H1 (cell line): ENCODE results near the gene RYR3. TPM values are rescaled to one million over a fixed set of nuclear protein-coding genes. Genes with fewer than 3 reads are reported as not detected.

Experiments used
- CTCF ChIA-PET: fragments of 300-600 bp; sonication (Branson Sonifier 250); formaldehyde crosslinking; loops from one replicate; lab custom pipeline; 2021; ENCODE audit not compliant: partially characterized antibody; lab: Charles Lee
- POLR2A ChIA-PET: fragments of 300-600 bp; sonication (Branson Sonifier 250); formaldehyde crosslinking; loops from one replicate; lab custom pipeline; 2021; ENCODE audit warnings: inconsistent platforms; ENCODE audit not compliant: partially characterized antibody; lab: Charles Lee
- DNase-seq, 2 experiments: peaks; one replicate each; pipeline versions ENCODE4 v3.0.0 to v3.0.0-alpha.2; 2010 to 2022; ENCODE audit warnings: low spot score in 2 of 2, low read depth in 1 of 2, mixed read lengths in 1 of 2
- FAIRE-seq: peaks from 2 replicates; lab custom pipeline; 2011; peaks lifted over from hg19 to GRCh38; lab: Jason Lieb, UNC
- H2AFZ ChIP-seq: 2 replicates; pipeline ENCODE4 v1.8.1; 2012; ENCODE audit warnings: low read length, inconsistent platforms
- H2AK5ac ChIP-seq: 2 replicates; pipeline ENCODE4 v1.6.1; 2013; ENCODE audit warnings: low read depth, low read length
- H2BK120ac ChIP-seq: replicated peaks from 2 replicates; pipeline ENCODE3; 2013; ENCODE audit warnings: low read depth, low read length, inconsistent platforms
- H2BK12ac ChIP-seq: 2 replicates; pipeline ENCODE4 v1.6.1; 2013; ENCODE audit warnings: low read depth, low read length
- H2BK15ac ChIP-seq: 2 replicates; pipeline ENCODE4 v1.6.1; 2013; ENCODE audit warnings: low read length
- H2BK20ac ChIP-seq: 2 replicates; pipeline ENCODE4 v1.6.1; 2013; ENCODE audit warnings: low read length
- H2BK5ac ChIP-seq: 2 replicates; pipeline ENCODE4 v1.6.1; 2013; ENCODE audit warnings: low read depth, low read length
- H3K14ac ChIP-seq: 2 replicates; pipeline ENCODE4 v1.6.1; 2013; ENCODE audit warnings: inconsistent platforms; ENCODE audit not compliant: insufficient read length
- H3K18ac ChIP-seq: 2 replicates; pipeline ENCODE4 v1.6.1; 2013; ENCODE audit warnings: low read length; ENCODE audit errors: extremely low read depth
- H3K23ac ChIP-seq: 2 replicates; pipeline ENCODE4 v1.6.1; 2013; ENCODE audit warnings: inconsistent platforms; ENCODE audit not compliant: insufficient read length
- H3K23me2 ChIP-seq: 2 replicates; pipeline ENCODE4 v1.6.1; 2013; ENCODE audit warnings: low read depth, low read length
- H3K27ac ChIP-seq: 2 replicates; pipeline ENCODE4 v1.6.1; 2011; ENCODE audit warnings: low read depth, low read length, inconsistent platforms
- H3K27me3 ChIP-seq, 4 experiments: replicated peaks in 1 of 4; 1 replicate in 1 of 4; 2 replicates in 3 of 4; pipeline versions ENCODE4 v1.6.1 to v1.8.1; 2011 to 2013; ENCODE audit warnings: low read length in 3 of 4, mild to moderate bottlenecking in 3 of 4, inconsistent platforms in 2 of 4, mixed read lengths in 2 of 4, moderate library complexity in 1 of 4; ENCODE audit not compliant: control insufficient read depth in 3 of 4, insufficient read depth in 3 of 4; ENCODE audit errors: extremely low read depth in 1 of 4
- H3K36me3 ChIP-seq, 4 experiments: 2 replicates each; pipeline versions ENCODE4 v1.6.1 to v1.8.1; 2011 to 2013; ENCODE audit warnings: mild to moderate bottlenecking in 4 of 4, low read length in 3 of 4, moderate library complexity in 2 of 4, control low read depth in 1 of 4, inconsistent platforms in 1 of 4; ENCODE audit not compliant: insufficient read depth in 4 of 4, control insufficient read depth in 2 of 4
- H3K4ac ChIP-seq: replicated peaks from 2 replicates; pipeline ENCODE3; 2013; ENCODE audit warnings: low read length, low read depth, mixed read lengths, inconsistent platforms; ENCODE audit not compliant: insufficient read length
- H3K4me1 ChIP-seq, 4 experiments: replicated peaks in 1 of 4; 1 replicate in 1 of 4; 2 replicates in 3 of 4; pipeline versions ENCODE4 v1.6.1 to v1.8.1; 2011 to 2013; ENCODE audit warnings: low read length in 3 of 4, inconsistent platforms in 2 of 4, mixed read lengths in 1 of 4; ENCODE audit not compliant: insufficient read depth in 4 of 4, control insufficient read depth in 3 of 4
- H3K4me2 ChIP-seq, 2 experiments: 2 replicates each; pipeline versions ENCODE4 v1.6.1 to v1.8.1; 2011 to 2013; ENCODE audit warnings: low read depth in 2 of 2, low read length in 2 of 2, control low read depth in 1 of 2, inconsistent platforms in 1 of 2, mild to moderate bottlenecking in 1 of 2; ENCODE audit not compliant: insufficient read depth in 1 of 2
- H3K4me3 ChIP-seq, 4 experiments: fragments of 200-600, 300-600 bp in 1 of 4; sonication (generic), shearing (Covaris generic), sonication (Bioruptor Twin) in 1 of 4; 2 replicates each; pipeline versions ENCODE4 v1.5.1 to v1.8.1; 2011 to 2016; ENCODE audit warnings: low read length in 4 of 4, low read depth in 3 of 4, control low read depth in 2 of 4, inconsistent platforms in 2 of 4, mild to moderate bottlenecking in 2 of 4, mixed read lengths in 1 of 4, moderate library complexity in 1 of 4; ENCODE audit not compliant: insufficient read depth in 2 of 4; ENCODE audit errors: extremely low read depth in 1 of 4
- H3K56ac ChIP-seq: replicated peaks from 2 replicates; pipeline ENCODE3; 2013; ENCODE audit warnings: low read depth, mild to moderate bottlenecking, mixed read lengths, low read length, inconsistent platforms; ENCODE audit not compliant: insufficient read length
- H3K79me1 ChIP-seq: 2 replicates; pipeline ENCODE4 v1.6.1; 2013; ENCODE audit warnings: low read depth, low read length, control low read depth
- H3K79me2 ChIP-seq, 2 experiments: 2 replicates each; pipeline versions ENCODE4 v1.6.1 to v1.8.1; 2012 to 2013; ENCODE audit warnings: low read length in 2 of 2, mild to moderate bottlenecking in 2 of 2, inconsistent platforms in 1 of 2; ENCODE audit not compliant: insufficient read depth in 2 of 2, control insufficient read depth in 1 of 2
- H3K9ac ChIP-seq, 4 experiments: replicated peaks in 1 of 4; 1 replicate in 1 of 4; 2 replicates in 3 of 4; pipeline versions ENCODE4 v1.6.1 to v1.8.1; 2011 to 2013; ENCODE audit warnings: low read depth in 3 of 4, low read length in 3 of 4, control low read depth in 2 of 4, mild to moderate bottlenecking in 2 of 4, moderate library complexity in 2 of 4, inconsistent platforms in 1 of 4; ENCODE audit errors: extremely low read depth in 1 of 4
- H3K9me3 ChIP-seq, 2 experiments: 2 replicates each; pipeline versions ENCODE4 v1.6.1 to v1.8.1; 2012 to 2013; ENCODE audit warnings: mild to moderate bottlenecking in 2 of 2, moderate library complexity in 2 of 2, control low read depth in 1 of 2, inconsistent platforms in 1 of 2, low read depth in 1 of 2, low read length in 1 of 2, mixed read lengths in 1 of 2; ENCODE audit not compliant: insufficient read depth in 2 of 2
- H4K20me1 ChIP-seq, 2 experiments: replicated peaks in 1 of 2; 2 replicates each; pipeline versions ENCODE3 to v1.8.1; 2011 to 2013; ENCODE audit warnings: inconsistent platforms in 2 of 2, low read length in 2 of 2, mild to moderate bottlenecking in 1 of 2; ENCODE audit not compliant: insufficient read depth in 2 of 2, control insufficient read depth in 1 of 2
- H4K5ac ChIP-seq: 2 replicates; pipeline ENCODE4 v1.6.1; 2013; ENCODE audit warnings: low read length, low read depth, mixed read lengths, inconsistent platforms; ENCODE audit not compliant: insufficient read length
- H4K8ac ChIP-seq: 2 replicates; pipeline ENCODE4 v1.8.0; 2013; ENCODE audit warnings: mild to moderate bottlenecking, moderate library complexity, low read length, inconsistent platforms; ENCODE audit not compliant: insufficient read depth; ENCODE audit errors: extremely low read depth
- H4K91ac ChIP-seq: replicated peaks from 2 replicates; pipeline ENCODE3; 2013; ENCODE audit warnings: low read length, mixed read lengths, inconsistent platforms; ENCODE audit not compliant: insufficient read length
- BCL11A ChIP-seq, 2 experiments: IDR thresholded peaks; one replicate each; pipeline ENCODE4 v1.6.1; 2011; ENCODE audit warnings: low read depth in 2 of 2, low read length in 2 of 2, mild to moderate bottlenecking in 2 of 2
- EP300 ChIP-seq, 2 experiments: IDR thresholded peaks; 1 replicate in 1 of 2; 2 replicates in 1 of 2; pipeline ENCODE4 v1.6.1; 2011 to 2012; ENCODE audit warnings: low read depth in 2 of 2, low read length in 2 of 2, mild to moderate bottlenecking in 2 of 2, borderline replicate concordance in 1 of 2, inconsistent platforms in 1 of 2, moderate library complexity in 1 of 2
- FOSL1 ChIP-seq: IDR thresholded peaks from 2 replicates; pipeline ENCODE4 v1.6.1; 2011; ENCODE audit warnings: mild to moderate bottlenecking, low read depth, low read length, moderate library complexity; ENCODE audit not compliant: insufficient read depth
- POLR2A ChIP-seq, 2 experiments: IDR thresholded peaks; 1 replicate in 1 of 2; 2 replicates in 1 of 2; pipeline ENCODE4 v1.6.1; 2011; ENCODE audit warnings: low read depth in 2 of 2, low read length in 2 of 2, mild to moderate bottlenecking in 2 of 2; ENCODE audit errors: control extremely low read depth in 1 of 2
- POU5F1 ChIP-seq: IDR thresholded peaks from 2 replicates; pipeline ENCODE4 v1.6.1; 2011; ENCODE audit warnings: low read depth, mild to moderate bottlenecking, low read length, moderate library complexity
- RFX5 ChIP-seq: IDR thresholded peaks from 2 replicates; pipeline ENCODE4 v1.6.1; 2011; ENCODE audit warnings: low read depth, low read length, improper control_type of control experiment, borderline replicate concordance
- SAP30 ChIP-seq: fragments of 300-600 bp; sonication (generic); IDR thresholded peaks from 2 replicates; pipeline ENCODE4 v1.7.1; 2012; ENCODE audit warnings: low read length, moderate library complexity, mild to moderate bottlenecking, inconsistent platforms; ENCODE audit not compliant: insufficient read depth, insufficient replicate concordance
- SIRT6 ChIP-seq: IDR thresholded peaks from one replicate; pipeline ENCODE4 v1.7.1; 2012; ENCODE audit warnings: low read length, inconsistent platforms
- SIX5 ChIP-seq: IDR thresholded peaks from 2 replicates; pipeline ENCODE4 v1.6.1; 2011; ENCODE audit warnings: mild to moderate bottlenecking, low read depth, low read length
- polyA plus RNA-seq, 7 experiments: library from polyadenylated mRNA; depleted of rRNA in 3 of 7; stranded (reverse) in 5 of 7; unstranded in 2 of 7; fragments of >200 nt in 5 of 7; fragments of 200-250 nt in 2 of 7; gene quantifications; 1 replicate in 5 of 7; 2 replicates in 1 of 7; 4 replicates in 1 of 7; pipeline versions ENCODE4 v1.2.1 to v1.2.3, GENCODE V29; 2011 to 2013; ENCODE audit warnings: missing spikeins in 2 of 7, mixed read lengths in 2 of 7
- total RNA-seq: library from RNA; stranded (reverse); fragmentation: NEBNext Ultra II Directional; extraction: Animal tissue kit (Norgen Biotek cat#: 25700); gene quantifications from 2 replicates; pipeline ENCODE4 v1.2.1, GENCODE V29; 2021
- TF ChIP-seq, protein P1 (sequence below): IDR thresholded peaks from 2 replicates; pipeline ENCODE4 v1.6.1; 2011; ENCODE audit warnings: low read length, improper control_type of control experiment

RYR3 gene
- total and polyA plus RNA-seq, 2 of the 8 experiments (the other 6 are each of a cell fraction or from before 2014, with no cell fraction given), result 0.33 to 3.4 TPM

DNA sequence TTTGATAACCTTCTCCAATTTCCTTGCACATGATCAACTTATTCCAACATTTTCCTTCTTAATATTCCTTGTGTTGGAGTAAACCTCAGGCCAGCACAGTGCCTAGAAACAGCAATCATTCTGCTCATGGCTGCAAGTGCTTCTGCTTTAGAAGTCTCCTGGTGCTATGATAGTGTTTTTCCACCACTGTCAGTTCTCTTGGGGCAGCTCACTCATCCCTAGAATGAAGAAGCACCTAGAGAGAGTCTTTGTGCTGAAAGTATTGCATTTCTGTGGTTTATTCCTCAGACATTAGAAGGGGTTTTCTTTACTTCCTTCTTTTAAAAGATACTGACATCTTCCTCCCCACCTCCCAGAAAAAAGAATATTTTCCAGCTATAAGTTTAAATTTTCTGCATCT, 183.5 kb downstream of the RYR3 start:
- Histone ChIP-seq H3K23ac (no peak overlapping the region), H3K9ac (no peak overlapping the region), H3K79me1 (no peaks in the 10 kb centered on the region), H2BK12ac (no peak overlapping the region), H4K5ac (no peak overlapping the region), H2AFZ (no peak overlapping the region), H3K27me3 (no peaks in the 10 kb centered on the region), H3K14ac (no peak overlapping the region), H3K4me2 (no peak overlapping the region)
- FAIRE-seq, result no peak
- CTCF ChIA-PET, result interaction anchor here (0.7 to 2.2 kb wide), 5 partner anchors 9 to 207 kb away, joined by 3 to 7 read pairs (median 3); no protein-coding TSS in a partner anchor
- no peak for DNase-seq
- TF ChIP-seq EP300 (IDR thresholded peaks at IDR 0.05; ENCODE audit: borderline replicate concordance in 1 of 2, low read depth in 2 of 2, low read length in 2 of 2) (no peak), POLR2A (IDR thresholded peaks at IDR 0.05; ENCODE audit: control extremely low read depth in 1 of 2, low read depth in 2 of 2, low read length in 2 of 2) (no peak), SIX5 (no peak), RFX5 (no peak), POU5F1 (no peak), SAP30 (no peak), BCL11A (IDR thresholded peaks at IDR 0.05; ENCODE audit: low read depth in 2 of 2, low read length in 2 of 2) (no peak), FOSL1 (no peak), SIRT6 (no peak)
- TF ChIP-seq, protein P1, sequence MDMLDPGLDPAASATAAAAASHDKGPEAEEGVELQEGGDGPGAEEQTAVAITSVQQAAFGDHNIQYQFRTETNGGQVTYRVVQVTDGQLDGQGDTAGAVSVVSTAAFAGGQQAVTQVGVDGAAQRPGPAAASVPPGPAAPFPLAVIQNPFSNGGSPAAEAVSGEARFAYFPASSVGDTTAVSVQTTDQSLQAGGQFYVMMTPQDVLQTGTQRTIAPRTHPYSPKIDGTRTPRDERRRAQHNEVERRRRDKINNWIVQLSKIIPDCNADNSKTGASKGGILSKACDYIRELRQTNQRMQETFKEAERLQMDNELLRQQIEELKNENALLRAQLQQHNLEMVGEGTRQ, result no peak
- TF ChIP-seq, all 59 proteins: peak for 0
- no peak overlapping the region for H3K4ac ChIP-seq
- POLR2A ChIA-PET, result no interaction called here
- no peak overlapping the region for H3K4me3 ChIP-seq
- H3K36me3 ChIP-seq, result no peaks in the 10 kb centered on the region
- no peak overlapping the region for H3K27ac ChIP-seq
- H3K79me2 ChIP-seq, result no peaks in the 10 kb centered on the region
- H3K18ac ChIP-seq, result no peak overlapping the region
- H2BK20ac ChIP-seq, result no peak overlapping the region
- no peak overlapping the region for H2BK15ac ChIP-seq
- no peak overlapping the region for H4K8ac ChIP-seq
- no peaks in the 10 kb centered on the region for H3K4me1 ChIP-seq
- no peak overlapping the region for H2BK120ac ChIP-seq
- H4K91ac ChIP-seq, result no peak overlapping the region
- H3K9me3 ChIP-seq, result no peaks in the 10 kb centered on the region
- no peaks in the 10 kb centered on the region for H4K20me1 ChIP-seq
- H2AK5ac ChIP-seq, result no peak overlapping the region
- H2BK5ac ChIP-seq, result no peak overlapping the region
- H3K56ac ChIP-seq, result no peak overlapping the region
- no peaks in the 10 kb centered on the region; the same call in 1 of the 2 replicates for H3K23me2 ChIP-seq
